SH-SY5Y (cell line): ENCODE results near the gene ARHGAP26.

Experiments used
- GATA2 ChIP-seq: IDR thresholded peaks from 2 replicates; pipeline ENCODE4 v1.6.1; 2011; ENCODE audit warnings: mild to moderate bottlenecking, low read depth, low read length
- GATA3 ChIP-seq: IDR thresholded peaks from 2 replicates; pipeline ENCODE4 v1.6.1; 2011; ENCODE audit warnings: low read depth, mild to moderate bottlenecking, low read length, moderate library complexity

Gene ARHGAP26

DNA sequence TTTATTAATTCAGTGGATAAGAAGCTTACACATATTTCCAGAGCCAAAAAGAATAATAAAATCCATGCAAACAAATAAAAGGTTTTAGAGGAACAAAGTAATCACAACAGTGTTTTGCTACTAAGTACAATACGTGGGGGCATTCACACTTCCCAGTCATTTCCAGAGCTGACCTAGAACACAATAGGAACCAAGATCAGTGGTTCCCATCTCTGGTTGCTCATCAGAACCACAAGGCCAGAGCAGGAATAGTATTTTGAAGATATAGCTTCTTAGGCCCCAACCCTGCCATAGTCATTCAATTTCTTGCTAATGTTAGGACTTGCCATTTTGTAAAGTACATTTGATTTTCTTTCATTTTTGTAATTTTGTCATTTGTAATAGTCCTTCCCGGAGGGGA, 417.9 kb downstream of the ARHGAP26 start:
- TF ChIP-seq GATA3, result no peak
- TF ChIP-seq GATA2, result no peak

DNA sequence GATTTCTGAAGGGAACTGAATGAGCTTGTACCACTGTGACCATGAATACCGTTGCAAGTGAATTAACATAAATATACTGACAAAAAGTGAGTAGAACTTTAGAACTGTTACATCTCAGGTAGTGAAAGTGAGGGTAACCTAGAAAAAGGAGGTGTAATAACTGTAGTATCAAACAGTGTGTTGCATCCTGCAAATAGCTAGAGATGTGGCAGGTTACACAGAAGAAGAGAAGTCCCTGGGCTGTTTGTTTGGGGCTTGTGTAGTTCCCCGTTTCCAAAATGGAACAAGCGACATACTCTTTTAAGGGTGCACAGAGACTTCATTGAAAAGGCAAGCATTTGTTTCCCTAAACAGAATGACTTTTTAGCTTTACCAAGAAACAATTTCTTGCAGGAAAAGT, 418.5 kb downstream of the ARHGAP26 start:
- no peak for TF ChIP-seq GATA2
- no peak for TF ChIP-seq GATA3

DNA sequence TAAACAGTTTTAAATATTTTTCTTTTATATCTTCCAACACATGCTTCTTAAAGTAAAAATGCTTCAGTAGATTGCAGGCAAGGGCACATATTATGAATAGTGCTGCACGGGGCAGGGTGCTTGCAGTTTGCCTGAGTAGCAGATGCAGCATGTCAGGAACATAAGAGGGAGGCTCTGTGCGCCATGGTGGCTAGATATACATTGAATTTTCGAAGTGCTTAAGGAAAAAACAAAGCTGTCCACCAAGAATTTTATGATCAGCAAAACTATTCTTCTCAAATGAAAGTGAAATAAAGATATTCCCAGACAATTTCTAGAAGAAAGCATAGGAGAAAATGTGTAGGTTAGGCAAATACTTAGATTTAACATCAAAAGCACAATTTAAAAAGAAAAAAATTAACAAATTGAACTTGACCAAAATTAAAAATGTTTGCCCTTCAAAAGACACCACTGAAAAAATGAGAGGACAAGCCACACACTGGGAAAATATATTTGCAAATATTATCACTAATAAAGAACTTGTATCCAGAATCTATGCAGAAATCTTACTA, 420.2 kb downstream of the ARHGAP26 start:
- TF ChIP-seq GATA2 (no peak), GATA3 (no peak)

DNA sequence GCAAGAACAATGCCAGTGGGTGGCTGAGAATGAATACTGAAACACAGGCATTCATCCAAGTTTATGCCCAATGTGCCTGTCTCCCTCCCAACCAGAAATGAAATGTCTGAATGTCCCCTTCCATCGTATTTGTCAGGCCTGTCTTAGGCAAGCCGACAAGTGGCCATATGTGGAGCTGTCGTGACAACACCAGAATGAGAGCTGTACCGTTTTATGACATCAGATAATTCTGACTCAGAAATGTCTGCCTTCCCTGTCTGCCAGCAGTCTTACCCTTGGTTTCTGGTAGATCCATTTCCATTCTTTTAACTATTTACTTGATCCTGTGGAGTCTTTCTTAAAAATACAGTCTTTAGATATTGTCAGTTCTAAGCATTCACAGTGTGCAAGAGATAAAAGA, 421.5 kb downstream of the ARHGAP26 start:
- TF ChIP-seq GATA2 (no peak), GATA3 (no peak)

DNA sequence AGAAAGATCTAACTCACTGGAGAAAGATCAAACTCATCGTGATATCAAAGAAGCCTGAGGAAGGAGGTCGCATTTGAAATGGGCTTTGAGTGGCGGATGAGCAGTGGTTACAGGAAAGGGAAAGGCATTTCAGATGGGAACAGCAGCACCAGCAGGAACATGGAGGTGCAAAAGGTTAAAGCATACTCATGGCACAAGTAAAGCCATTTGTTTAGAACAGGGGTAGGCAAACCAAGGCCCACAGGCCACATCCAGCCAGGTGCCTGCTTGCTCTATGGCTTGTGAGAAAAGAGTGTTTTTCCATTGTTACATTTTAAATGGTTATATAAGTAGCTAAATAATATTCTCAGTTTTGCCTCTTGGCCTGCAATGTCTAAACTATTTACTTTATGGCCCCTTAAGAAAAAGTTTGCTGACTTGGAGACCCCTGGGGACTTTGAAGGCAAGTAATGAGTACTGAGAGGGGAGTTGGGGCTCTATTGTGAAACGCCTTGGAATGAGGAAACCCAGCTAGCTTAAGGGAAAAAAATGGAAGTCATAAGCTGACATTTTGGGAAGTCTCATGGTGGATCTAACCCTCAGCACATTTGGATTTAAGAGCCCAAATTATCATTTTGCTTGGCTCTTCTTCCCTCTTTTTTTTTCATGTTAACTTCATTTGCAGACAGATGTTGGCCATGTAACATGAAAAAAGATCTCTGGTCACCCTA, 422.2 kb downstream of the ARHGAP26 start:
- TF ChIP-seq GATA2 (no peak), GATA3 (no peak)

DNA sequence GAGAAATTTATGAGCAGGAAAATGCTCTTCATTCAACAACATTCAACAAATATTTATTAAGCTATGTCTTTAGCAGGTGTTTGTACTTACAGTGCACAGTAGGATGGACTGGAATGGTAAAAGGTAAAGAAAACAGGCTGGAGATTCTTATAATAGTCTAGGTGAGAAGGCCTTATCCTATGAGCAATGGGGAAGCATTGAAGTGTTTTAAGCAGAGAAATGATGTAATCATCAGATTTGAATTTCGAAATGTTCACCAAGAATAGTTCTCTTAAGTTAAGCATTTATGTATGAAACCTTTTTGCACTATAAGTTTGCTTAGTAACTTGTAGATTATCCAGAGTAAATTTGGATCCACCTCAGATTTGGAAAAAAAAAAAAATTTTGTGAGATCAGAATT, 424.0 kb downstream of the ARHGAP26 start:
- TF ChIP-seq GATA2, result no peak
- TF ChIP-seq GATA3, result no peak

DNA sequence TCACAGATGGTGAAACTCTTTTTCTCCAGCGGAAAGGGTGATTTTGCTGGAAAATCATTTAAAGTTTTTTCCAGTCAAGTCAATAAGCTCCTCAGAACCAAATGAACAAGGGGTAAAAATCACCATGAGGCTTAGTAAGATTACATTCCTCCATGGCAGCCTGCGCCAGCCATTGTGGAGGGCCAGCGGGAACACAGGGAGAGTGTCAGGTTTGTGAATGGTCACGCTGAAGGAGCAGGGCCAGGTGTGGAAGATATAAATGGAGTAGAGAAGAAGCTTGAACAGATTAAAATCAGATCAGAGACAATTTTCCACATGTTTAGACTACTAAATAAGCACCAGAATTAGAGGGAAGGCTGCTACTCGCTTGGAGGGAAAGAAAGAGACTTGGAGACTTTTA, 424.5 kb downstream of the ARHGAP26 start:
- TF ChIP-seq GATA3 (no peak), GATA2 (no peak)

DNA sequence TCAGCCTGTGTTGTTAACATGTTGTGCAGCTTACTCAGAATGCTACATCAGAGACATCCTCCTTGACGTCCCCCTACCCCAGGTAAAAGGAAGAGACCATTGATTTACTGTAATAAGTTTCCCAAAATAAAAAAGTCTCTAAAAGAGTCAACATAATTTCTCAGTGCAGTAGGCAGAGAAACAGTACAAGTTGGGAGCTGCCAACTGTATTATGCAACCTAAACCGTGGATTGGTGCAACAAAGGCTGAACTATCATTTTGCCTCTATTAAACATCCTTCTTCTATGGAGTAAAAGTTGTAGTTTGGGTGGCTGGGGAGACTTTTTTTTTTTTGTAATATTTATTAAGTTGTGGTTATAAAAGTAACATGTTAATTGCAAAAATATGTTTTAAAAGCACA, 425.3 kb downstream of the ARHGAP26 start:
- TF ChIP-seq GATA2 (no peak), GATA3 (no peak)

DNA sequence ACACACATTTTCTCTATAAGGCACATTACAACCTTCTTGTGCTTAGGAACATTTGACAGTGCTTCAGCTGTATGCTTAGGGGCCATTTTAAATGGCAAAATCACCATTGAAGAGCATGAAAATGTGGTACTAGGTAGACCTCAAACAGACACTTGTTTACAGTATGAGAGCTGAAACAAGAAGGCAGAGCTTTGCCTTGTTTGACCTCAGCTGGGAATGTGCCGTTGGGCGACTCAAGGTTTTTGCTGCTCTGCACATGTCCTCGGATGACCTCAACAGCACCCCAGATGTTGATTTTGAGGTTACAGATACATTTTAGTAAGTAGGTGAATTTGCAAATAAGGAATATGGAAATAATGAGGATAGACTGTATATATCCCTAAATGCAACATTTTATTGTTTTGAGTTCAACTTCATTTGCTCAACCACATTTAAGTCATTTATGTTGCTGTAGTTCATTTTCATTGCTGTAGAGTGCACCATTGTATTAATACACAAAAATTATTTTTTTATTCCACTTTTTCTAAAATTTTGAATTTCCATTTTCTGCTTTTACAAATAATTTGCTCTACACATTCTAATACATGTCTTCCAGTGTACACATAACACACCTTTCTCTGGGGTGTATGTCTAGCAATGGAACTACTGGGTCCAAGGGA, 426.6 kb downstream of the ARHGAP26 start:
- TF ChIP-seq GATA2 (no peak), GATA3 (no peak)

DNA sequence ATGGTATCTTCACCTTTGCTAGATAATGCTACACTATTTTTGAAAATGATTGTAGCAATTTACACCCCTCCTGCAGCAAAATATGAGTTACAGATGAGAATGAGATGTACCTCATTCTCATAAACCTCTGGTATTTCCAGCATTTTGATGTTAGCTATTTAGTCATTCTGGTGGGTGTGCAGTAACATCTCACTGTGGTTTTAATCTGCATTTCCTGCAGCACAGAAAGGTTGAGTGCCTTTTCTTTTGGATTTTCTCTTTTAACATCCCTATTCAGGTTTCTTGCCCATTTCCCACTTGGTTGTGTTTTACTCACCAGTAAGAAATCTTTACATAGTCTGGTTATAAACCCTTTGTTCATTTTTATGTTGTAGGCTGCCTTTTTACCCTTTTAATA, 427.1 kb downstream of the ARHGAP26 start:
- TF ChIP-seq GATA3 (no peak), GATA2 (no peak)

DNA sequence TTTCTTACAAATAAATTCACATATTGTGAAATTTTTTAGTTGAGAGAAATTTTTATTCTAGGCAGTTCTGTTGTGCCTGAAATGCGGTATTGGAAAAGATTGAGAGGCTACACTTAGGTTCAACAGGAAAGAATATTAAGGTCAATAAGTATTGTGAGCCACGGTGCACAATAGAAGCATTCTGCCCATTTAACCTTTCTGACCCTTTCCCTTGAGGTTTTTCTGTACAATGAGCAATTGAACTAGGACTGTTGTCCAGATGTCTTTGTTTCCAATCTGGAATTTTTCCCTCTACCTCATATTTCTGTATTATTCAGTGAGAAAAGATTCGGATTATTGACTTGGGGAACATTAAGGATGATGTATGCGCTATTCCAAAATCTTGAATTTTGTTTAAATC, 428.2 kb downstream of the ARHGAP26 start:
- no peak for TF ChIP-seq GATA3
- no peak for TF ChIP-seq GATA2

DNA sequence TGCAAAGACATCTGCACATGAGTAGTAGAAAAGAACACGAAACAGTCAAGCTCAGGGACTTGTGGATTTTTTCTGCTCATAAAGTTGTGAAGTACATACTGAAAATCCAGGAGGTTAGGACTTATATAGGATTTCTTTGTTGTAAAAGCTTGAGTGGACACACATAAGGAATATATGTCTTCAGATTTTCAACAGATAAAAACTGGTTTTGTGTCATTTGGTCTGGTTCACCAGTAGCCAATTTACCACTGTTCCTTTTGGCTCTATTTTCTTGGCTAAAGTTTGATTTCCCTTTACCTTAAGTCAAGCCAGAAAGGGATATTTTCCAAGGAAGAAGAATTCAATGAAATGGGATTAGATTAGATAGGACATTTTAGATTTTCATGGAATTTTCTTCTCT, 429.0 kb downstream of the ARHGAP26 start:
- TF ChIP-seq GATA3 (no peak), GATA2 (no peak)

DNA sequence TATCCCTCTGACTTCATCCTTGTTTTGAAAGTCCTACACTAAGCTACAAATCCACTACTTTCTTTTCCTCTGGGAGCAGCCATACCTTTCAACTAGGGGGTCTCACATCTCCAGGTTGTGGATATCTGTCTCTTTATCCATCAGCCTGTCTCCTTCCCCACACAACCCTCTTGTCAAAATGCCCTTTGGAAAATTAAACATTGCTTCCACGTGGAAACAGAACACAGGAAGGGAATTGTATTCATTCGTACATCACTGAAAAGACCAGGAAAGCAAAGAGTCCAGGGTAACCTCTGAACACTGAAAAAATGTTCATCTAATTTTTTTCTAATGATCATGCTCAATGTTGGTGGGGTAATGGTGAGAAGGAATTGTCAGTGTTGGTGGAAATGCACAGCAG, 429.7 kb downstream of the ARHGAP26 start:
- TF ChIP-seq GATA3 (no peak), GATA2 (no peak)

DNA sequence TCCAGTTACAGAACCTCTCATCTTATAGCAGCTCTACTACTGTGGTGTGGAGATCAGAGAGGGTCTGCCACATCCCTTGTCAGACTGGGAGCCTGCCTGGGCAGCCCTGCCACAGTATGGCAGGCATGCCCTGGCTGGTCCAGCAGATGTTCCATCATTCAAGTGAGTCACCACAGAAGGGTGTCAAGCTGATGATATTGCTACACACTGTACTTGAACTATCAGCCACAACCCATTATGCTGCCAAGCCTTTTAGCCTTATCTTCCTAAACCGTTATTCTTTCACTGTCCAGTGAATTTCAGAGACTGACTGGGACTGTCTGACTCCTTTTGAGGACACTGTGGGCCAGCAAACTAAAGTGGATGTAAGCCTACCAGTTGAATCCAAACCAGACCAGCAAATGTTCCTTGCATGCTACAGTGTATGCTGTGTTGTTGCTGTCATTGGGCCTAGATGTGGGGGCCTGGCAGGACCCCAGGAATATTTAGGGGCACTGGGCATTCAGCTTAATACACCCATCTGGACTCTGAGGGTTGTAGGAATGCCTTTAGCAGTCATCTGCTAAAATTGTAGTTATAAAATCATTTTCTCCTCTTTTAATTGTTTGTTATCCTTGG, 430.7 kb downstream of the ARHGAP26 start:
- TF ChIP-seq GATA2 (no peak), GATA3 (no peak)

DNA sequence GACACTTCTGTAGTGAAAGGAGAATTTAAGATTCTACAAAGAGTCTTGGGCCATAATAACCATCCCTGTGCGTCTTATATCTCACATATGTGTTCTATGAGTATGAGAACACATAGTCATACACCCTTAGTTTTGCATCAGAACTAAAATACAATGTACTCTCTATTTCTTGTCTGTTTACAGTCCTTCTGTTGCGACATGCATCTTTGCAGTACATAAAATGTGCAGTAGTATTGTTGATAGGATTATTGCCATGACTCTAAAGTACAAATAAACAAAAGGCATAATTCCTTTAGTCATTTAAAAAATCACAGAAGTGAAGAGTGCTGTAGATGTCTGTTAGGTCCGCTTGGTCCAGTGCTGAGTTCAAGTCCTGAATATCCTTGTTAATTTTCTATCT, 431.4 kb downstream of the ARHGAP26 start:
- TF ChIP-seq GATA2 (no peak), GATA3 (no peak)
